HG03066 (cell line): ENCODE measurements around the gene TENM4.

ENCODE experiments used
- ATAC-seq: cut with Tn5 transposase; IDR thresholded peaks from one replicate; pipeline ENCODE4 v1.9.1; 2021; ENCODE audit warnings: low read depth; ENCODE audit not compliant: unreplicated experiment

The TENM4 gene

GRCh38 chr11:78752494-78752893 is 688.3 kb downstream of the TENM4 start:
- ATAC-seq, result no peak

- no peak for ATAC-seq
Observed at GRCh38 chr11:78748918-78749690, 691.7 kb downstream of the TENM4 start.

GRCh38 chr11:78744949-78745348 is 695.9 kb downstream of the TENM4 start:
- ATAC-seq, result no peak

GRCh38 chr11:78744202-78744601 is 696.6 kb downstream of the TENM4 start:
- ATAC-seq, result no peak

GRCh38 chr11:78742430-78742829 is 698.4 kb downstream of the TENM4 start:
- ATAC-seq, result no peak

GRCh38 chr11:78741741-78742140 is 699.1 kb downstream of the TENM4 start:
- no peak for ATAC-seq

GRCh38 chr11:78740199-78741071 is 700.4 kb downstream of the TENM4 start:
- ATAC-seq, result no peak

- ATAC-seq, result no peak
Observed at GRCh38 chr11:78737891-78738290, 702.9 kb downstream of the TENM4 start.

- no peak for ATAC-seq
Observed at GRCh38 chr11:78737301-78737700, 703.5 kb downstream of the TENM4 start.

GRCh38 chr11:78735711-78736110 is 705.1 kb downstream of the TENM4 start:
- no peak for ATAC-seq

- ATAC-seq, result no peak
Observed at GRCh38 chr11:78733031-78733430, 707.8 kb downstream of the TENM4 start.

- no peak for ATAC-seq
Observed at GRCh38 chr11:78732246-78732645, 708.6 kb downstream of the TENM4 start.

GRCh38 chr11:78731027-78731426 is 709.8 kb downstream of the TENM4 start:
- ATAC-seq, result no peak

- no peak for ATAC-seq
Observed at GRCh38 chr11:78730267-78730824, 710.5 kb downstream of the TENM4 start.

- no peak for ATAC-seq
Observed at GRCh38 chr11:78727816-78728215, 713.0 kb downstream of the TENM4 start.

- no peak for ATAC-seq
Observed at GRCh38 chr11:78725200-78725599, 715.6 kb downstream of the TENM4 start.

- no peak for ATAC-seq
Observed at GRCh38 chr11:78722786-78723185, 718.0 kb downstream of the TENM4 start.

GRCh38 chr11:78720281-78720989 is 720.4 kb downstream of the TENM4 start:
- ATAC-seq, result no peak

GRCh38 chr11:78717041-78717440 is 723.8 kb downstream of the TENM4 start:
- ATAC-seq, result no peak

GRCh38 chr11:78715639-78716311 is 725.1 kb downstream of the TENM4 start:
- ATAC-seq, result no peak
